Measurements from ENCODE around the gene EXOC3L4.

EXOC3L4 gene

DNA sequence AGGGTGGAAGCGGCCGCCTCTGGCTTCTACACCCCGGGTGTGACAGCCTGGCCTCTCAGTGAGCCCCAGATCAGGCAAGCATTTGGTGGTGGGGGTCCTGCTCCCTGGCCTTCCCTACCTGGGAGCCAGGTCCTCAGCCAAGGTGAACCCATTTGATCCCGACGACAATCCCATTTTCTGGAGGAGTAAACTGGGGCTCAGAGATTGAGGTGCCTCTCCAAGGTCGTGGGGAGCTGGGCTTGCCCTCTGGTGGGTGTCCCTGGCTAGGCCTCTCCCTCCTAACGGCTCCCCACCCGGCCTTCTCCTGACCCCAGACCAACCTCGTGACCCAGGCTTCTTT is 2.7 kb upstream of the EXOC3L4 start:
- no peak for DNase-seq

- no peak for DNase-seq
These were observed 594 bp upstream of the EXOC3L4 start for GRCh38 chr14:103093856-103094405.

DNA sequence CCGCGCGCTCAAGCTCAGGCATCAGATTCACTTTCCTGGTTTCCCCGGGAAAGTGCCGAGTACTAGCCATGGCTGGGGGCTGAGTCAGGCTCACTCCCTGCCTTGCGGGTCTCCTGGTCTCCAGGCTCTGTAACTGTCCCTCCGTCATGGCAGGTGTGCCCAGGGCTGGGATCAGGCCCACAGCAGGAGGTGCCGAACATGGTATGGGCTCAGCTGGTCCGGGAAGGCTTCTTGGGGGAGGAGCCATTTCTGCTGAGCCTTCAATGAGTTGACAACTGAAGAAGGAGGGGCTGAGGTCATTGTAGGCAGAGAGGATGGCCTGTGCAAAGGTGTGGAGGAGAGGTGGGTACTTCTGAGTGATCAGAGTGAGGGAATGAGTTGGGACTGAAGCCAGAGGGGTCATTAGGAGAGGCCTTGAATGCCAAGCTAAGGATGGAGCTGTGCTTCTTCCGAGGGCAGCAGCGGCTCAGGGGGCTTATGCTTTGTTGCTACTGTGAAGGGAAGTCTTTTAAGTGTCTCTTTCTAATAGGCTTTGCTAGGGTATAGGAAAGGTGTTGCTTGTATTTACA is 769 bp downstream of the EXOC3L4 start:
- DNase-seq, result no peak

DNA sequence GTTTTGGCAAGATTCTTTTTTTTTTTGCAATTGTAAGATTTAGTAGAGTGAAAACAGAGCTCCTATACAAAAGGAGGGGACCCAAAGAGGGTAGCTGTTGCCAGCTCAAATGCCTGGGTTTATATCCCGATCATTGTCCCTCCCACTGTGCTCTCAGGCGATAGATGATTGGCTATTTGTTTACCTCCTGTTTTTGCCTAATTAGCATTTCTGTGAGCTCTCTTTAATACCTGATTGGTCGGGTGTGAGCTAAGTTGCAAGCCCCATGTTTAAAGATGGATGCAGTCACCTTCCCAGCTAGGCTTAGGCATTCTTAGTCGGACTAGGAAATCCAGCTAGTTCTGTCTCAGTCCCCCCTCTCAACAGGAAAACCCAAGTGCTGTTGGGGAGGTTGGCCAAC is 1.9 kb downstream of the EXOC3L4 start:
- DNase-seq, result no peak

GRCh38 chr14:103097244-103097993 is 2.9 kb downstream of the EXOC3L4 start:
- no peak for DNase-seq

GRCh38 chr14:103097994-103098957 is 3.8 kb downstream of the EXOC3L4 start:
- no peak for DNase-seq

DNA sequence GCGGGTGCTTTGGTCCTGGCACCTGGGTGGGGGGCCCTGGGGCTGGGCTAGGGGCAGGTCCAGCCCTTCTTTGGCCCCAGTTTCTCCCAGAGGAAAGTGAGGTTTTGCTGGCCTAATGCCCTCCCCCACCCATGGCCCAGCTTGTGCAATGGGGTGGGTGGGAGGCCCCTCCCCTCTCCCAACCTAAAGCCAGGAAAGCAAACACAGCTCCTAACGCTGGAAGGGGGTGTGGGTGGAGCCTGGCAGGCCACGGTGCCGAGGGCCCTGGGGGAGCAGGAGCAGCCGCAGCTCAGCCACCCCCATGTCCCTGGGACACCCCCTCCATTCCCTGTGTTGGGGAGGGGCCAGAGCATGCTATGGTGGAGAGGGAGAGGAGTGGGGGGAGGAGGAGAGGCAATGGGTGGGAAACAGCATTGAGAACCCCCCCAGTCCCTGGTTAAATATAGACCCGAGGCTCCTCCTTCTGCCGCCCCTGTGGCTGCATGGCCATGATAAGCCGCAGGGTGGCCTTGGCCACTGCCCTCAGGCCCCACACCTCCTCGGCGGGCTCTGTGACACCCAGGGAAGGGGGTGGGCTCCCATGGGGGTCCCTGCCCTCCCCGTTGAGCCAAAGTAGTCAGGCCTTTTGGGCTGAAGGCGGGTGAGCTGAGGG is 4.7 kb downstream of the EXOC3L4 start:
- DNase-seq, result no peak

DNA sequence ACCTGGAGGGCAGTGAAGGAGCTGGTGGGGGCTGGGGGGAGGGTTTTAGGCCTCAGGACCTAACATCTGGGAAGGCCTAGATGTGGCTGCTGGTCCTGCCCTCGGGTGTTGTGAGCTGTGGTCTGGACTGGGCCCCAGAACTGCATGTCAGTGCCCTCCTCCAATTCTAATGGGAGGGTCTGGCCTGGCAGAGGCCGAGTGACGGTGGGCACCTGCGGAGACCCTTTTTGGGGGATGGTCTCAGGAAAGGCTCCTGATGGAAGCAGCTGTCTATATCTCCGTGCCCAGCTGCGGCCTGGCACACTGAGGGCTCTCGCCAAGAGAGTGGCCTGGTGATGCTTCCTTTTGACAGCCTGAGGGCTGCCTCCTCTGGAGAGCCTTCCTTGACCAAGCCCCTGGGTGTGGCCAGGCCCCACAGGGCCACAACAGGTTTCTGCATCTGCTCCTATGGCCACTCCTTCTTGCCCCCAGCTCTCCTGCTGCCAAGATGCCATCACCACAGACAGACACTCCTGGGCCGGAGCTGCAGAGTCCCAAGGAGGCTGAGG is 5.3 kb downstream of the EXOC3L4 start:
- DNase-seq, result no peak

DNA sequence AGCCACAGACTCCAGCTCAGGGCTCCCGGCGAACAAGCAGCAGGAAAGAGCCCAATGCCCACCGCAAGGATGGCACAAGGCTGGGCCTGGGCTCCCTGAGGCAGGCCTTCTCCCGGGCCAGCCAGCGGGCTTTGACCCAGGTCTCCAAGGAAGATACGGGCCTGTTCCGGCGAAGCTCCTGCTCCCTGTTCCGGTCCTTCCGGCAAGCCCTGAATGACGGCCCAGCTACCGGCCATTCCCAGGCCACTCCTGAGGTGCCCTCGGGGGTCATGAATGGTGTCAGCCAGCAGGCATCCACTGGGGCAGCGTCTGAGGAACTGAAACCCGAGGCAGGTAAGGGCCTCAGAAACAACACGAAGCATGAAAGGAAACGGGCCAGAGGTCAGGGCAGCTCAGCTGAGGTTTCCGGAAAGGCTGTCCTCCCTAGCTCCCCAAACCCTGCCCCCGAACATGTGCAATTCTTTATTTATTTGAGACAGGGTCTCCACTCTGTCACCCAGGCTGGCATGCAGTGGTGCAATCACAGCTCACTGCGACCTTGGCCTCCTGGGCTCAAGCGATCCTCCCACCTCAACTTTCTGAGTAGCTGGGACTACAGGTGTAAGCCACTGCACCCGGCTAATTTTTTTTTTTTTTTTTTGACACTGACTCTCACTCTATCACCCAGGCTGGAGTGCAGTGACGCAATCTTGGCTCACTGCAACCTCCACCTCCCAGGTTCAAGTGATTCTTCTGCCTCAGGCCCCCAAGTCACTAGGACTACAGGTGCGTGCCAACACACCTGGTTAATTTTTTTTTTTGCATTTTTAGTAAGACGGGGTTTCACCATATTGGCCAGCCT is 6.0 kb downstream of the EXOC3L4 start:
- no peak for DNase-seq

GRCh38 chr14:103101257-103101962 is 6.9 kb downstream of the EXOC3L4 start:
- DNase-seq, result no peak

- no peak for DNase-seq
These were observed 7.6 kb downstream of the EXOC3L4 start for GRCh38 chr14:103101963-103102688.

GRCh38 chr14:103102689-103103260 is 8.2 kb downstream of the EXOC3L4 start:
- no peak for DNase-seq

- peak in 1 of 5 experiments; percentile 22 for DNase-seq
These were observed 9.2 kb downstream of the EXOC3L4 start for GRCh38 chr14:103103461-103104388.

DNA sequence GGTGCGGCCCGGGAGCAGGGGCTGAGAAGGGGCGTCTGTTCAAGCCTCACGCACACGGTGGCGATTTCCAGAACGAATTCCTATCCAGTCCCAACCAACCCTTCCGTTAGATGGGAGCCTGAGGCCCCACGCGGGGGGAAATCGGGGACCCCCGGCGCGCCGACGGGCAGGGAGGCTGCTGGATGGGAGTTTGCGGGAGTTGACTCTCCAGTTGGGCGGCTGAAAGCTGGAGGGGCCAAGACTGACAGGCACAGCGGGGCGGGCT is 9.8 kb downstream of the EXOC3L4 start:
- no peak for DNase-seq

DNA sequence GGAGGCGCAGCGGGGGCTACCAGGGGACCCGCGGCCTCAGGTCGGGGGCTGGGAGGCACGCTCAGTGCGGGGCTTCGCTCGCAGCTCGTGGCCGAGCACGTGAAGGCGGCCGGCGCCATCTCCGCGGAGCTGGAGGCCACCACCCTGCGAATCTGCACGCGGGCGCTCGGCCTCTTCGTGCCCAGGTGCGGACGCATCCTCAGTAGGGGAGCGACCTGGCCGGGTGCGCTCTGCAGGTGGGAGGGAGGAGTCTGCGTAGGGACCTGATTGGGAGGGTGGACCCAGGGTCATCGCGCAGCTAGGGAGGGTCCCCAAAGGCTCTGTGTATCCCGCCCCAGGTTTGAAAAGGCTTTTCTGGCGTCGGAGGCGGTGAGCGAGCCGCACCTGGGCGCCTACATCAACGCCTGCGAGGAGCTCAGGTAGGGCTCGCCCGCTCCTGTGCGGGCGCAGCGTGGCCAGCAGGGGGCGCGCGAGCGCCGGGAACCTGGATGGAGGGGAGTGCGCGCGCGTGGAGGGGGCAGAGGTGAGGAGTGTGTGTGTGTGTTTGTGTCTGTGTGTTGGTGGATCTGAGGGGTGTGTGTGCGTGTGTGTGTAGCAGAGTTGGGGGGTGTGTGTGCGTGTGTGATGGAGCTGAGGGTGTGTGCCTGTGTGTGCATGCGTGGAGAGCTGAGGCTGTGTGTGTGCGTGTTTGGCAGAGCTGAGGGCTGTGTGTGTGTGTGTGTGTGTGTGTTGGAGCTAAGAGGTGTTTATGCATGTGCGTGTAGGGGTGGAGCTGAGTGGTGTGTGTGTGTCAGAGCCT is 10.3 kb downstream of the EXOC3L4 start:
- DNase-seq, result peak; percentile 39 to 67 (median 60)

- peak in 1 of 5 experiments; percentile 37 for DNase-seq
These were observed 11.1 kb downstream of the EXOC3L4 start for GRCh38 chr14:103105580-103106150.

DNA sequence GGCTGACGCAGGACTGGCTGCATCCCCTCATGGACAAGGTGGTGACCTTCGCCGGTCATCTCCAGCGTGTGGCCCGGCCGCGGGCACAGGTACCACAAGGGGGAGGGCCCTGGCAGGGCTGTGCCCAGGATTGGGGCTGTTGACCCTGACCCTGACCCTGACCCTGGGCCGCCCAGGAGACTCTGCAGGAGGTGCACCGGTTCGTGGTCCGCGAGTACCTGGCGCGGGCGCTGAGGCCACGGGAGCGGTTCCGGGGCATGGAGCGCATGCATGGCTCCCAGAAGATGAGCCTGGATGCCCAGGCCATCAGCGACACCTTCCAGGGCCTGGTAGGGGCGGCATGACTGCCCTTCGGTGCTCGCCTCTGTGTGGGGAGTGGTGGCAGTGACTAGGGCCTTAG is 12.9 kb downstream of the EXOC3L4 start:
- DNase-seq, result no peak
